SU-DHL-6 (cell line): ENCODE results near the gene HSP90AA1.

Experiments used
- EZH2phosphoT487 ChIP-seq: fragments of 200-600 bp; sonication (generic), shearing (Covaris generic); conservative IDR thresholded peaks from 2 replicates; pipeline ENCODE4 v1.6.1; 2018; ENCODE audit warnings: mild to moderate bottlenecking, antibody characterized with exemption, low read length, moderate library complexity, mixed read lengths
- TF ChIP-seq, protein P1 (sequence below): fragments of 200-600 bp; sonication (generic); IDR thresholded peaks from one replicate; pipeline ENCODE4 v1.5.1; 2017; ENCODE audit warnings: antibody characterized with exemption, mild to moderate bottlenecking, low read length, moderate library complexity; ENCODE audit not compliant: insufficient read depth, poor library complexity, severe bottlenecking

DNA sequence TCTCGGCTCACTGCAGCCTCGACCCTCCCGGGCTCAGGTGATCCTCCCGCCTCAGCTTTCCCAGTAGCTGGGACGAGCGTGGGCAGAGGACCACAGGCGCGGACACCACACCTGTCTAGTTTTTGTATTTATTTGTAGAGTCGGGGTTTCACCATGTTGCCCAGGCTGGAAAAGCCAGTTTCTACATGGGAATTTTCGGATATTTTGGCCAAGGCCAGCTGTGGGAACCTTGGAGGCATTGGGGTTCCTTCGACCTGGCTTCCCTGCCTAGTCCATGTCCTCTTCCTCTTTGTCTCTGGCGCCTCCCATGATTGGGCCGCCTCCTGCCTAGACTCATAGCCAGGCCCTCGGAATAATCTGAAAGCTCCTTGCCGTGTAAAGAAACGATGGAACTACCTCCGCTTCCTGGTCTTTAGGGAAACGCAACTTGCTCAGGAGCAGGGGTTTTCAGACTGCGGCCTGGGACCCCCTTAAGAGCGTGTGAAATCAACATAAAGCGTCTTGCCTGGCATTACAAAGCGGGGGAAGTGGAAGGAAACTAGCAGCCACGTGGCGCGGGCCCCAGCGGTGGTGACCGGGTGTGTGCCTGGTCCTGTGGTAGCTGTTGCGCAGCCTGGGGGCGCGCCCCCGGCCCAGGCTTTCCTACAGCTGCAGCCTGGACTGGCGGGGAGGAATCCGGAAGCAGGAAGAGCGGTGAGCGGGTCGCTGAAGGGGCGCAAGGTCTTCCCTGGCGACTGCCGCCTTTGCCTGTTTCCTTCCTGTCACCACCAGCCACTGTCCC lies 1.4 kb upstream of the HSP90AA1 start:
- TF ChIP-seq, protein P1, sequence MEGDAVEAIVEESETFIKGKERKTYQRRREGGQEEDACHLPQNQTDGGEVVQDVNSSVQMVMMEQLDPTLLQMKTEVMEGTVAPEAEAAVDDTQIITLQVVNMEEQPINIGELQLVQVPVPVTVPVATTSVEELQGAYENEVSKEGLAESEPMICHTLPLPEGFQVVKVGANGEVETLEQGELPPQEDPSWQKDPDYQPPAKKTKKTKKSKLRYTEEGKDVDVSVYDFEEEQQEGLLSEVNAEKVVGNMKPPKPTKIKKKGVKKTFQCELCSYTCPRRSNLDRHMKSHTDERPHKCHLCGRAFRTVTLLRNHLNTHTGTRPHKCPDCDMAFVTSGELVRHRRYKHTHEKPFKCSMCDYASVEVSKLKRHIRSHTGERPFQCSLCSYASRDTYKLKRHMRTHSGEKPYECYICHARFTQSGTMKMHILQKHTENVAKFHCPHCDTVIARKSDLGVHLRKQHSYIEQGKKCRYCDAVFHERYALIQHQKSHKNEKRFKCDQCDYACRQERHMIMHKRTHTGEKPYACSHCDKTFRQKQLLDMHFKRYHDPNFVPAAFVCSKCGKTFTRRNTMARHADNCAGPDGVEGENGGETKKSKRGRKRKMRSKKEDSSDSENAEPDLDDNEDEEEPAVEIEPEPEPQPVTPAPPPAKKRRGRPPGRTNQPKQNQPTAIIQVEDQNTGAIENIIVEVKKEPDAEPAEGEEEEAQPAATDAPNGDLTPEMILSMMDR, result no peak
- TF ChIP-seq EZH2phosphoT487, result no peak
